Body of pancreas (tissue), 4 donors: ENCODE data around the gene PLEKHG4B.

Source experiments
- POLR2A ChIP-seq, 3 donors: fragments of 450-650 bp; IDR thresholded peaks; one replicate each; pipeline ENCODE4 v1.6.1; 2016; ENCODE audit warnings: antibody characterized with exemption in 3 of 3, mild to moderate bottlenecking in 2 of 3
- TF ChIP-seq, protein P1 (sequence below), 7 experiments: fragments of 450-650 bp in 4 of 7; fragments of 200-600 bp in 3 of 7; sonication (generic) in 3 of 7; IDR thresholded peaks; one replicate each; pipeline ENCODE4 v1.5.1; 2016 to 2019; ENCODE audit warnings: antibody characterized with exemption in 7 of 7

DNA sequence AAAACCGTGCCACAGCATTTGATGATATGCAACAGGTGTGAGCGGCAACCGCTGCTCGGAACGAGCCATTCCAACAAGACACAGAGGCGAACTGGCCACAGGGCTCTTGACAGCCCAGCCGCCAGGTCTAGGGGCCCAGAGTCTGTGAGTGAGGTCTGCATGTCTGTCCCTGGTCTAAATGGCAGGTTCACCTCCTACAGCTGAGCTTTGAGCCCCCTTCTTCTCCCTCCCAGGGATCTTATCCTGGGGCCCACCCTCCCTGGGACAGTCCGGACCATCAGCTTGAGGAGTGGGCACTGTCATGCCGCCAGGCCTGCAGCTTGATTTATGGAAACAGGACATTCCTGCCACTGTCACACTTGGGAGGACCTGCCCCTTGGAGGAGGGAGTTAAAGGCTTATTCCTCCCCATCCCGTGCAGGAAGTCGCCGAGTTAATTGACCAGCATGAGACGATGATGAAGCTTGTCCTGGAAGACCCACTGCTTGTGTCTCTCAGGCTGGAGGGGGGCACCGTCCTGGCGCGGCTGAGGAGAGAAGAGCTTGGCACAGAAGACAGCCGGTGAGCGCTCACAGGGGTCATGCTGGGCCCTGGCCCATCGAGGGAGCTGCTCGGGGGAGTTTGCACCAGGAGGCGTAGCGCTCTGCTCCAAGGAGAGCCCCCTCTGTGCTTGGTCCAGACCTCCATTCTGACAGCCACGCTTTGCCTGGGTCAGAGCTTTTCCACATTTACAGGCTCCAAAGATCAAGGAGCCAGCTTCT is 63.9 kb downstream of the PLEKHG4B start:
- TF ChIP-seq, protein P1, sequence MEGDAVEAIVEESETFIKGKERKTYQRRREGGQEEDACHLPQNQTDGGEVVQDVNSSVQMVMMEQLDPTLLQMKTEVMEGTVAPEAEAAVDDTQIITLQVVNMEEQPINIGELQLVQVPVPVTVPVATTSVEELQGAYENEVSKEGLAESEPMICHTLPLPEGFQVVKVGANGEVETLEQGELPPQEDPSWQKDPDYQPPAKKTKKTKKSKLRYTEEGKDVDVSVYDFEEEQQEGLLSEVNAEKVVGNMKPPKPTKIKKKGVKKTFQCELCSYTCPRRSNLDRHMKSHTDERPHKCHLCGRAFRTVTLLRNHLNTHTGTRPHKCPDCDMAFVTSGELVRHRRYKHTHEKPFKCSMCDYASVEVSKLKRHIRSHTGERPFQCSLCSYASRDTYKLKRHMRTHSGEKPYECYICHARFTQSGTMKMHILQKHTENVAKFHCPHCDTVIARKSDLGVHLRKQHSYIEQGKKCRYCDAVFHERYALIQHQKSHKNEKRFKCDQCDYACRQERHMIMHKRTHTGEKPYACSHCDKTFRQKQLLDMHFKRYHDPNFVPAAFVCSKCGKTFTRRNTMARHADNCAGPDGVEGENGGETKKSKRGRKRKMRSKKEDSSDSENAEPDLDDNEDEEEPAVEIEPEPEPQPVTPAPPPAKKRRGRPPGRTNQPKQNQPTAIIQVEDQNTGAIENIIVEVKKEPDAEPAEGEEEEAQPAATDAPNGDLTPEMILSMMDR (IDR thresholded peaks at IDR 0.05), result no peak
- TF ChIP-seq POLR2A (IDR thresholded peaks at IDR 0.05), result no peak
